GM21619 (cell line): ENCODE measurements around the gene SKA3.
"Not testable (repeated sequence)": the region's sequence is repeated elsewhere in the genome, so short reads cannot be mapped to it uniquely, and the experiment has no call there.

Source experiments
- ATAC-seq: cut with Tn5 transposase; IDR thresholded peaks from one replicate; pipeline ENCODE4 v1.9.1; 2021; ENCODE audit not compliant: unreplicated experiment

SKA3 gene

DNA sequence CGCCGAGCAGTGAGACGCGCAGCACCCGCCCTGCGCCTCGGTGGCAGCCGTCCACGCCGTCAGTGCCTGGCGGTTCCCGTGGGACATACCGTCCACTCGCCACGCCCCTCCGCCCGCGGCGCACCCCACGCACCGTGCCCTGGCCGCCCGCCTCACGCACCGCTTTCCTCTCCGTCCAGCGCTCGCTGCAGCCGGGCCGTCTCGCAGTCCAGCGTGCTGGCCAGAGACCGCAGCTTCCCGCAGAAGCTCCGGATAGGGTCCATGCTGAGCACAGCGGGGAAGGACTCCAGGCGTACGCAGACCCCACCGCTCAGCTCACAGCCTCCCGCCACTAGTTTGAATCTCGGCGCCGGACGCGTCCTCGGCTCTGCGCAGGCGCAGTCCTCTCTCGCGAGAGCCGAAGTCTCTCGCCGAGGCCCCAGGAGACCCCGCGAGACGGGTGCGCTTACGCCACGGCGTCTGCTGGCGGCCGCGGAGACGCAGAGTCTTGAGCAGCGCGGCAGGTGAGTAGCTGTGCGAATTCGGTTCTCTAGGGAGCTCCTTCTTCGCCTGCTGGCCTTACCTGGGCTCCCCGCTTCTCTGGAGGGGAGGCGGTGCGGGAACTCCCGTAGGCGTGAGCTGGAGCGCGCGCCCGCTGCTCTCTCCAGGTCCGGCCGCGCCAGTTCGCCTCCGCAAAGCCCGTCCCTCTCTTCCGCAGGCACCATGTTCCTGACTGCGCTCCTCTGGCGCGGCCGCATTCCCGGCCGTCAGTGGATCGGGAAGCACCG, at the start of gene SKA3, which contains the start of gene MRPL57:
Gene SKA3, minus strand, starts transcription at position 338 of the 767 bp plus-strand sequence. Its CDS starts 75 bp downstream, at position 263.
Gene MRPL57, plus strand, starts transcription at position 444 of the 767 bp plus-strand sequence. Its CDS starts 259 bp downstream, at position 703.
- peak; percentile 87 for ATAC-seq

DNA sequence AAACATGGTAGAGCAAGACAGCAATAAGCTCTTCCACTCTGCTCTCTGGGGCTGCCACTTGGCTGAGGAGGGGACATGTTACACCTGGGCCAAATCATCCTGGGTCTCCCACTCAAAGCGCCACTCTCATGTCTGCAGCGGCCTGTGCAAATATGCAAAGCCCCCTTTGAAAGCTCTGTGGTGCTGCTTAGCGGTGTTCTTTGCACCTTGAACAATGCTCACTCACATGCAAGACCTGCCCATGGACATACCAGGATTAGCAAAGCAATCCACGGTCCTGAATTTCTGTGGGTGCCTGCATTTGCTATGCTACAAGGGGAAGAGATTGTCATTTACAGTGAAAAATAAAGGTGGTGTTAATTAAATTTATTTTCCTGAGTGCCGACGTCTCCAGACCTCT, 48.7 kb upstream of the SKA3 start:
- ATAC-seq: no peak

DNA sequence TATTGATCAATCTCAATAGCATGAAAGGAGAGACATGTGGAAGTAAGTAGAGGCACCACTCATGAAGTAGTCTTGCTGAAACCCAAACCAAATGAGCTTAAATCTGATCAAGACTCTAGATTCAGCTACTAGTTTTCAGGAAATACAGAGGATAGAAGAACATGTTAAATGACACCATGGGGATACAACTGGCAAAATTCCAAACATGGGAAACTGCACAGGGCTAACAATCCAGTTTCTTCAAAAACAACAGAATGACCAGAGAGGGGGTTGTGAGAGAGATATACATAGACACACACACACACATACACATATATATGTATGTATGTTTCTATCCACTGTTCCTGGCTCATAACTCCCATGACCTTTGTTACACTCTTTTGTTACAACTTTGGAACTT, 44.9 kb upstream of the SKA3 start:
- ATAC-seq: no peak

DNA sequence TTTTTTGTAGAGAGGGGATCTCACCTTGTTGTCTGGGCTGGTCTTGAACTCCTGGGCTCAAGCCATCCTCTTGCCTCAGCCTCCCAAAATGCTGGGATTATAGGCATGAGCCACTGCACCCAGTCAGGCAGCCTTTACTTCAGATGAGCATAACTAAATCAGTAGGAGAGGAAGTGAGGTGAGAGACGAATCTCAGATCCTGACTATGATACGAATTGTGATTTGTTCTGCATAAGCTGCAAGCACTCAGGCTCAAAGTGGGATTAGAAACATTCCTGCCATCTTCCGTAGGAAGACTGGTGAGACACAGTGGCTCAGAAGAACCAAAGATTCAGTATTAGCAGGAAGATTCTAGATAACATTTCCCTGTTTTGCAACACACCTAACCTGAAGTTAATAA, 43.4 kb upstream of the SKA3 start:
- ATAC-seq: not testable (repeated sequence)

DNA sequence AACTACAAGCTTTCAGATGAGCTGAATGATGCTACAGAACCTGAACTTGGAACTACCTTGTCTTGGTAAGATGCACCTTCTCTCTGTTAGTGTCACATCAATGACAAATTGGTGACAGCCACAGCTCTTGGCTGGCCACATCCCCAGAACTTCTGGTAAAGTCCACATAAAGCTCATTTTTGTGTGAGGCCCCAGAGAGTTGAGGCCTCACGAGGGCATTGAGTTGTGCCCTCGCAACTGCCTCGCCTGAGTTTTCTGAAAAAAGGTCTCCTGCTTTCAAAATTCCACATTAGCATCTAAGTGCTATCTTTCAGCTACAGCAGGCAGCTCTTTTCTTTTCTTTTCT, 42.7 kb upstream of the SKA3 start:
- no peak for ATAC-seq

DNA sequence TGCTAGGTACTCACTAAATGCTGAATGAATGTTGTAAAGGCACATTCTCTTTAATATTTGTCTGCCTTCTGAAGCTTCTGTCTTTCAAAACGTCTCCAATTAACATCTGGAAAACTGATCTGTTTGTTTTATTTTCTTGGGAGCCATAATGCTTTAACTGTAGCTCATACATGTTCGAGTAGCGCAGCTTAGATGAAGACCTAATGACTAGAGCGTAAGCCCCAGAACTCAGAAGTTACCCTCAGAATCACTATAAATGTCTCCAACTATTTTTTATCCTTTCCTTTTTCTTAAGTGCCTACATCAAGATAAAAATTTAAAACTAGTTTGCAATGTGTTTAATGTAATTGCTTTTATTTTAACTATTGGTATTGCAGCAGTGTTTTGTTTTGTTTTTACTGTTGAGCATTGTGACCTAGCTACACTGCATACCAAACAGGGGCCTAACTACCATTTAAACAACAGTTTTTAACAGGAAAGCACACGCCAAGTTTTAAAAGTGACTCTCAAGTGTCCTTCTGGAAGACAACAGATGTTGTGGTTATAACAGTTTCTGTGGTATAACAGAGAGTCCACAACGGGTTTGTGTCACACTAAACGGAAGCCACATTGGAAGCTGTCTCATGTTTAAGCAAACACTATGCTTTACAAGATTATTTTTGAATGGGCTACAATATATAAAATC, 42.1 kb upstream of the SKA3 start:
- peak; percentile 98 for ATAC-seq

DNA sequence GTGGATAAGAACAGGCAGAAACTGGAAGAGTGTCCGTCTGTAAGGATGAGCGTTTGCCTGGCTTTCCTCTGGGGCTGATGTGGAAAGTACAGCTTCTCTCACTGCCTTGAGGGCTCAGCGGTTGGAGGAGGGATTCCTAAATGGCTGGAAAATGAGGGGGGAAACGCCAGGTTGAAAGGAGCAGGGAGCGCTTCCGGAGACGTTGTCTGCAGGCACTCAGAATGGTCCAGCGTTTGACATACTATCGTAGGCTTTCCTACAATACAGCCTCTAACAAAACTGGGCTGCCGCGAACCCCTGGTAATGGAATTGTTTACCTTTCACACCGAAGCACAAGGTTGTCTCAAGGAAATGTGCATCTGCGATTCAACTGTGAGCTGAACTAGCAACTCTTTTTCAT, 40.0 kb upstream of the SKA3 start:
- no peak for ATAC-seq

DNA sequence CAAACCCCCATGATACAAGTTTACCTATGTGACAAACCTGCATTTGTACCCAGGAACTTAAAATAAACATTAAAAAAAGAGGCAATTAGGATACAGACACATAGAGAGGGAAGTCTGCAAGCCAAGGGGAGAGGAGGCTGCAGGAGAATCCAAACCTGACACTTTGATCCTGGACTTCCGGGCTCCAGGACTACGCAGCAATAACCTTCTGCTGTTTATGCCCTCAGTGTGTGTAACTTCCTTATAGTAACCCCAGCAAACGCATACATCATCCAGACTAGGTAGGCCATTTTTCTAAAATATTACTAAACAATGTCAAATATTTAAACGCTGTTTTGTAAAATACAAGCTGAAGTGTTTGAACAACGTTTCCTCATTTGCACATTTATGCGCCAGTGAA, 39.1 kb upstream of the SKA3 start:
- not testable (repeated sequence) for ATAC-seq

DNA sequence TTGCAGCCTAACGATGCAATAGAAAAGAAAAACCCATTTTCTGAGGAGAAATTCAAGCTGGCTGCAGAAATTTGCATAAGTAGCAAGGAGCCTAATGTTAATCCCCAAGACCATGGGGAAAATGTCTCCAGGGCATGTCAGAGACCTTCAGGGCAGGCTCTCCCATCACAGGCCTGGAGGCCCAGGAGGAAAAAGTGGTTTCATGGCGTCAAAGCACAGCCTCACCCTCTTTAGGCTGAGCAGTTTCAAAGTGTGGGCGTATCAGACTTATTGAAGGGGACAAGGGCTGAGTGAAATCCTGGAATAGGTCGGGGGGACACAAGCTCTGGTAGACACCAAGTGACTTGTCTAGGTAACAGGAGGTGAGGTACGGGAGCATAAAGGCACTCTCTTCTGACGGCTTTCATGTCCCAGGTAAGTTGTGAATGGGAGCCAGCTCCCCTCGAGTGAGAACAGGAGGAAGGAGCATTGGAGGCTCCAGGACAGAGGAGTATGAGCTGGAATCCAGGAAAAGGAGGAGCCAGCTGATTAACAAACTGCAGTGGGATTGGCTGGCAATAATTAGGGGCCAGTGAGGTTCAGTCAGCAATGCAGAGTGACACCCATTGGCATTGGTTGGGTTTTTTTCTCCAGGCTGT, 35.9 kb upstream of the SKA3 start:
- no peak for ATAC-seq

DNA sequence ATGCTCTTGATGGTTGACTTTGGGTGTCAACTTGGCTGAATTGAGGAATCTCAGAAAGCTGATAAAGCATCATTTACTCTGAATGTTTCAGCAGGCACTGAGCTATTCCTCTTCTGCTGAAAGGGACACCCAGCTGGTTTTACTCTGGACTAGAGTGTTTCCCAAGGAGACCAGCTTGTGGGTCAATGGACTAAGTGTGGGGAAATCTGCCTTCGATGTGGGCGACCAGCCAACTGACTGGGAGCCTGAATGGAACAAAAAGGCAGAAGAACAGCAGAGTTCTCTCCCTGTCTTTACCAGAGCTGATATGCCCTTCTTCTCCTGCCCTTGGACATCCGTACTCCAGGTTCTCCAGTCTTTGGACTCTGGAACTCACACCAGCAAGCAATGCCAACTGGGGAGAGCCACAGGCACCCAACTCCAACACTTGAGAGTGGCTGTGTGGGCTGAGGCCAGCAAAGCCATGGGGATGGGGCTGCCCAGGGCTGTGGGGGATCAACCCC, 32.4 kb upstream of the SKA3 start:
- no peak for ATAC-seq

DNA sequence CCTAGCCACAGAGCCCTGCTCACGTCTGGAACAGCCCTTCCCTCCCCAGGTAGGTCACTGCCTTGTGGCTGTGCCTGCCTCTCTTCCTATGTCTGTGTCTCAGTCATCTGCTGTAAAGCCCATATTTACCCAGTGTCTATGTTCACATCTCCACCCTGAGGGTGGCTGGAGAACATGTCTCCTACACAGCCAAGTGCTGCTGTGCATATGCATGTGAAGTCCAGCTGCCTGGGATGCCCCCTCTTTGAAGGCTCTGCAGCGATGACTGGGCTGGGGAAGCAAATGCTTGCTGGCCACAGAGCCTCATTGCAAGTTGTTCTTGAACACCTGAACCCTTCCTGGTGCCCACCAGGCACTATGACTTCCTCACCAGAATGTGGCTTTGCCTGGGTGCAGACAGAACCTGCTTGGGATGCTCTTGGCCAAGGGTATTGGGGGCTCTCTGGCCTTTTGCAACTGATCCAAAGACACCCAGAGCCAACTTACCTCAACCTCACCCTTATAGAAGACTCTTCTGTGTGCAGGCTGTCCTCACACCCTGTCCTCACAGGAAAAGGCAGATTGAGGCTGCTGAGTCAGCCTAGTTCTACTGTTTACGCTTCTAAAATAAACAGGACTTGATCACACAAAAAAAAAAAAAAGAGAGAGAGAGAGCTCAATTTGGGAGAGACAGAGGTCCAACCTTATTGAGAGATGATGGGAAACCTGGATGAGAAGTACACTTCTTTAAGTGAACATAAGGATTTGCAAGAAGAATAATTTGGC, 26.6 kb upstream of the SKA3 start:
- no peak for ATAC-seq

DNA sequence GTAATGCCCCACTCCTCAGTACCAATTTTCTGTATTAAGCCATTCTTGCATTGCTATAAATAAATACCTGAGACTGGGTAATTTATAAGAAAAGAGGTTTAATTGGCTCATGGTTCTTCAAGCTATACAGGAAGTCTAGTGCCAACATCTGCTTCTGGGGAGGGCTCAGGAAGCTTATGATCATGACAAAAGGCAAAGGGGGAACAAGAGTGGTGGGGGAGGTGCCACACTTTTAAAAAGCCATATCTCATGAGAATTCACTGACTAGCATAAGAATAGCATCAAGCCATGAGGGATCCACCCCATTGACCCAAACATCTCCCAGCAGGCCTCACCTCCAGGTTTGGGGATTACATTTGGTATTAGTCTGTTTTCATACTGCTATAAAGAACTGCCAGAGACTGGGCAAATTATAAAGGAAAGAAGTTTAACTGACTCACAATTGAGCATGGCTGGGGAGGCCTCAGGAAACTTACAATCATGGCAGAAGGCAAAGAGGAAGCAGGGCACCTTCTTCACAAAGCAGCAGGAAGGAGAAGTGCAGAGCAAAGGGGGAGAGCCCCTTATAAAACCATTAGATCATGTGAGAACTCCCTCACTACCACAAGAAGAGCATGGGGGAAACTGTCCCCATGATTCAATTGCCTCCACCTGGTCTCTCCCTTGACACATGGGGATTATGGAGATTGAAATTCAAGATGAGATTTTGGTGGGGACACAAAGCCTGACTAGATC, 25.3 kb upstream of the SKA3 start:
- not testable (repeated sequence) for ATAC-seq

DNA sequence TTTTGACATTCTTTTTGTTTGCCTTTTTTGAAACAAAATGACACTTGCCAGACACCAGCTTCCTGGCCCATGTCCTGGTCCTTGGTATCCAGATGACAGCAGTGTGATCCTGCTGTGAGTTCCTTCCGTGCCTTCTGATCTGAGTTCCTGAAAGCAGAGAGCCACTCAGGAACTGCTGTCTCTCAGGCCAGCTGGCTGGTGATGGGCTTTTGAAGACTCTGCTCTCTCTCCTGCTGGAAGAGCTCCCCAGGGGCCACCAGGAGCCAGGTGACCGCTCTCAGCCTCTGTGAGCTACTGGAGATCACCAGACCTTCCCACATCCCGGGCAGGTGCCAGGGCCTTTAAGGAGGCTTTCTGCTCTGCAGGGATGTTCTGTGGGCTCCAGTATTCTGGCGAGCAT, 22.0 kb upstream of the SKA3 start:
- ATAC-seq: not testable (repeated sequence)

DNA sequence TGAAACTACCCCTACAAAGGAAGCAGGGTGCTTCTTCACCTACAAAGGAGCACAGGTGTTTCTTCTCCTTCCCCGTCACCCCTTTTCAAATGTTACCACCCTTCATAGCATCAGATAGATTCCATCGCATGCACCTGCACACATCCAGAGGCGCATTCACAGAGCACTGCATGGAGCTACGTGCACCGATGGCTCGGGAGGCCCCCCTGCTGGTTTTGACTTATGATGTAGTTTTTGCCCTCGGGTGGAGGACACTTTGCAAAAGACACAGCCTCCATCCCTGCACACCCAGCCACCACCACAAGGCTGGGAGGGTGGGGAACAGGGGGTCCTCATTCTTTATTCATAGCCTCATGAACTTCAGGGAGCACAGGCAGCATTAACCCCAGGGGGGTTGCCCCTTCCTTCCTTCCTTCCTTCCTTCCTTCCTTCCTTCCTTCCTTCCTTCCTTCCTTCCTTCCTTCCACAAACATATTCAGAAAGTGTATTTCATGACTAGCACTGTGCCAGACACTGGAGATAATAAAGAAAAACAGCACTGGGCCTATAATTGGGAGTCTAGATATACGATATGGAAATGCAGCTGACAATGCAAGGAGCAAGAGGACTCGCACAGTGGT, 21.4 kb upstream of the SKA3 start:
- not testable (repeated sequence) for ATAC-seq

DNA sequence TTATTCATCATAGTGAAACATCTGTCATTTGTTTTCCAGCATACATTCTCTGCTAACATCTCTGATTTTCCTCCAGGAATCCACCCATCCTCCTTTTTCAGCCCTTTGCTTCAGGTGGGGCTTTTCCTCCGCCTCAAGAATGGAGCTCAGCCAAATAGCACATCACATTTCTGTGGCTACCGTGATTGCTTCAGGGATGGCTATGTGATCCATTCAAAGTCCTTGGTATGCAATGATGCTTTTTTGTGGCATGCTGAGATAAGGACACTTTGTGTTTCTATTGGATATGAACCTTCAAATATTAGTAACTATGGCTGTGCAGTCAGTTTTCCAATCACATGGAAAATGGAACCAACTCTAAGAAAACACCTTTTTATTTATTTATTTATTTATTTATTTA, 18.4 kb upstream of the SKA3 start:
- not testable (repeated sequence) for ATAC-seq

DNA sequence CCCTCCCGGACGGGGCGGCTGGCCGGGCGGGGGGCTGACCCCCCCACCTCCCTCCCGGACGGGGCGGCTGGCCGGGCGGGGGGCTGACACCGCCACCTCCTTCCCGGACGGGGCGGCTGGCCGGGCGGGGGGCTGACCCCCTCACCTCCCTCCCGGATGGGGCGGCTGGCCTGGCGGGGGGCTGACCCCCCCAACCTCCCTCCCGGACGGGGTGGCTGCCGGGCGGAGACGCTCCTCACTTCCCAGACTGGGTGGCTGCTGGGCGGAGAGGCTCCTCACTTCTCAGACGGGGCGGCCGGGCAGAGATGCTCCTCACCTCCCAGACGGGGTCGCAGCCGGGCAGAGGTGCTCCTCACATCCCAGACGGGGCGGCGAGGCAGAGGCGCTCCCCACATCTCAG, 10.1 kb upstream of the SKA3 start:
- ATAC-seq: not testable (repeated sequence)

DNA sequence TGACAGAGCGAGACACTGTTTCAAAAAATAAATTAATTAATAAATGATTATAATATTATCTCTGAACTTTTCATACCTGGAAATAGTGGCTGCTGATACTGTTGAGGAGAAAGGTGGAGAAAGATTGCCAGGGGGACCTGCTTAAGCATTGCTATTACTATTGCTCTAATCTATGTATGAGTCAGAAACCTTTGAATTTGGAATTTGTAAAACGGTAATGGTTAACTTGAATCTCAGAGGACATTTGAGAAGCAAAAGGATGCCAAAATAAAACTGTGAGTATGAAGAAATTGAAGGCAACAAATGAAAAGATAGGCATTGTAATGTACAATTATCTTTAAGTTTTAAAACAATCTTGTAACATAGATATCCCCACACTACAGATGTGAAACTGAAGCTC, 5.3 kb upstream of the SKA3 start:
- ATAC-seq: no peak

DNA sequence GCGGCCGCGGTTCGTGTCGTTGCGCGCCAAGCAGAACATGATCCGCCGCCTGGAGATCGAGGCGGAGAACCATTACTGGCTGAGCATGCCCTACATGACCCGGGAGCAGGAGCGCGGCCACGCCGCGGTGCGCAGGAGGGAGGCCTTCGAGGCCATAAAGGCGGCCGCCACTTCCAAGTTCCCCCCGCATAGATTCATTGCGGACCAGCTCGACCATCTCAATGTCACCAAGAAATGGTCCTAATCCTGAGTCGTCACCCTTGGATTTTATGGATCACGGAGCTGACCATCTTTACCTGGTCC, 581 bp upstream of the SKA3 start:
- peak; percentile 20 for ATAC-seq

DNA sequence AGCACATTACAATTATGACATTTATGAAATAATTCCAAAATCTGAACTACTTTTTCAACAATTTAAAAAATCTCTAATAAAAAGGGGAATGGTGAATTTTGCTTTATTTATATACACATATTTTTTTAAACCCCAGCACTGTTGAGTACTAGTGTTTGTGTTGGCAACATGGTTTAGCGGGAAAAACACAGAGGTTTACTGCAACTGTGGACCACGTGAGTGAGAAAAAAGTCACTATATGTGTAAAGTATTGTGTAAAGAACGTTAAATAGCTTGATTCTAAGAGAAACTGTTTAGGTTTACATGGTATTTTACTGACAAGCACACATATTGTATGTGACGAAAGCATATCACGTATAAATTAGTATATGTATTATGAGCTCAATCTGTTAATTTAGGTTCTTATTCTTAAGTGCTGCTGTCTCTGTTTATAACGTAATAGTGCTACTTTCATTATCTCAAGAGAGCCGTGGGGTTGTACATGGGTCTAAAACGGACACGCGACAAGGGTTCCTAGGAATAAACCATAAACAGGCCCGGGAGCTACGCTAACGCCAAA, 617 bp downstream of the SKA3 start:
- no peak for ATAC-seq

DNA sequence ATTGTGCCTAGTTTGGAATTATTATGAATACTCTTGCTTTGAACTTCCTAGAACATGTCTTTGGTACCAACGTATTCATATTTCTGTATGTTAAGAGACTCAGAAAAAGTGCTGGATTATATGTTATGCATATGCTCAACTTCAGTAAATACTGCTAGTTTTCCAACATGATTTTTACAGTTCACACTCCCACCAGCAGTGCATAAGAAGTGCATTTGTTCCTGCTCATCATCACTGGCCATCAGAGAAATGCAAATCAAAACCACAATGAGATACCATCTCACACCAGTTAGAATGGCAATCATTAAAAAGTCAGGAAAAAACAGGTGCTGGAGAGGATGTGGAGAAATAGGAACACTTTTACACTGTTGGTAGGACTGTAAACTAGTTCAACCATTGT, 2.6 kb downstream of the SKA3 start:
- not testable (repeated sequence) for ATAC-seq
